GM23248 (cell line): ENCODE results near the gene ZDHHC6. TPM values are rescaled to one million over a fixed set of nuclear protein-coding genes. Genes with fewer than 3 reads are reported as not detected.

Experiments used
- DNase-seq: peaks from one replicate; pipeline ENCODE4 v3.0.0-alpha.2; 2015
- H2AFZ ChIP-seq: fragments of 200-600 bp; sonication (generic); 2 replicates; pipeline ENCODE4 v1.6.1; 2016; ENCODE audit warnings: antibody characterized with exemption
- H3F3A ChIP-seq: fragments of 200-600 bp; sonication (generic); 2 replicates; pipeline ENCODE4 v1.6.1; 2016; ENCODE audit warnings: mild to moderate bottlenecking, antibody characterized with exemption, mixed run types; ENCODE audit not compliant: insufficient read depth
- H3K27ac ChIP-seq: fragments of 200-600 bp; sonication (generic); 2 replicates; pipeline ENCODE4 v1.5.1; 2016; ENCODE audit warnings: mild to moderate bottlenecking
- H3K27me3 ChIP-seq: fragments of 200-600 bp; sonication (generic); replicated peaks from 2 replicates; pipeline ENCODE4 v1.6.1; 2016; ENCODE audit warnings: mild to moderate bottlenecking; ENCODE audit not compliant: insufficient read depth
- H3K36me3 ChIP-seq: fragments of 200-600 bp; sonication (generic); 2 replicates; pipeline ENCODE4 v1.6.1; 2016; ENCODE audit warnings: low read depth, mild to moderate bottlenecking
- H3K4me1 ChIP-seq: fragments of 200-600 bp; sonication (generic); 2 replicates; pipeline ENCODE4 v1.6.1; 2016; ENCODE audit warnings: mild to moderate bottlenecking; ENCODE audit not compliant: insufficient read depth
- H3K4me2 ChIP-seq: fragments of 200-600 bp; sonication (generic); one replicate; pipeline ENCODE4 v1.6.1; 2016; ENCODE audit warnings: mild to moderate bottlenecking; ENCODE audit not compliant: unreplicated experiment
- H3K4me3 ChIP-seq: fragments of 200-600 bp; sonication (generic); 2 replicates; pipeline ENCODE4 v1.5.1; 2016; ENCODE audit warnings: mild to moderate bottlenecking
- H3K79me2 ChIP-seq: fragments of 200-600 bp; sonication (generic); 2 replicates; pipeline ENCODE4 v1.6.1; 2016; ENCODE audit warnings: mild to moderate bottlenecking; ENCODE audit not compliant: insufficient read depth
- H3K9ac ChIP-seq: fragments of 200-600 bp; sonication (generic); 2 replicates; pipeline ENCODE4 v1.6.1; 2016; ENCODE audit warnings: mild to moderate bottlenecking
- H3K9me2 ChIP-seq: fragments of 200-600 bp; sonication (generic); 2 replicates; pipeline ENCODE4 v1.6.1; 2016; ENCODE audit warnings: mixed run types, mild to moderate bottlenecking, moderate library complexity; ENCODE audit not compliant: insufficient read depth
- H3K9me3 ChIP-seq: fragments of 200-600 bp; sonication (generic); one replicate; pipeline ENCODE4 v1.6.1; 2017; ENCODE audit warnings: low read depth
- H4K20me1 ChIP-seq: fragments of 200-600 bp; sonication (generic); 2 replicates; pipeline ENCODE4 v1.6.0; 2016; ENCODE audit not compliant: insufficient read depth
- EZH2 ChIP-seq: fragments of 200-600 bp; sonication (generic); IDR thresholded peaks from 2 replicates; pipeline ENCODE4 v1.6.1; 2018; ENCODE audit warnings: antibody characterized with exemption, mild to moderate bottlenecking; ENCODE audit not compliant: insufficient read depth, poor library complexity, severe bottlenecking
- EZH2phosphoT487 ChIP-seq: fragments of 200-600 bp; sonication (generic); IDR thresholded peaks from 2 replicates; pipeline ENCODE4 v1.6.1; 2018; ENCODE audit warnings: antibody characterized with exemption, moderate library complexity, mild to moderate bottlenecking, low read depth; ENCODE audit not compliant: insufficient read depth
- WGBS, 2 experiments: methylation state at CpG; one replicate each; pipeline ENCODE4 v1.1.6; 2015 to 2017; ENCODE audit warnings: low lambda C conversion rate in 2 of 2, low coverage in 1 of 2; ENCODE audit errors: missing lambda C conversion rate in 2 of 2; 5-methylcytosine and 5-hydroxymethylcytosine counted together
- in situ Hi-C: fragments of 300-500 bp; cut with MboI; formaldehyde crosslinking; loops from 2 replicates; pipeline ENCODE4 v1.15.0; 2020
- polyA plus RNA-seq: library from polyadenylated mRNA; unstranded; fragments of >200 nt; fragmentation: Nextera tagmentation; extraction: Ambion mirVana; gene quantifications from 2 replicates; pipeline ENCODE4 v1.2.1, GENCODE V29; 2016
- total RNA-seq: library from RNA; depleted of rRNA; stranded (reverse); fragments of >200 nt; shearing (Covaris generic); gene quantifications from 2 replicates; pipeline ENCODE4 v1.2.3, GENCODE V29; 2014

The ZDHHC6 gene
- total and polyA plus RNA-seq, 2 experiments from 2014 or later, result 23.6 to 47.1 TPM

DNA sequence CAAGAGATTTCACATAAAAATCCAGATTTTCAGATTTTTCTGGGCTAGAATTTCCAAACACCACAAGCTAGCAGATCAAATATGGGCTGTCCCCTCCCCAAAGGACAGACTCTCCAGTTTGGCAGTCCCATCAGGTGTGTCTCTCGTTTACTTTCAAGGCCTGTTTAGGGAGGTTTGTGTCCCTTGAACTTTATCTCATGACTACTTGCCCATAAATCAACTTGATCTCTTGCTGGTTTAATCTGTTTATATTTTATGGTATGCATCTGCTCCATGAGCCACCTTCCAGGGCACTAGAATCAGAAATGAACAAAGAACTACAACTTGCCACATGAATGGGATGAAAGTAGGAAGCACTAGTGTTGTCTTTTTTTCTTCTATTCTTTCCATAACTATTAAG, 5.2 kb downstream of the ZDHHC6 start:
- Histone ChIP-seq H2AFZ (no peak overlapping the region), H3K9me2 (no peaks in the 10 kb centered on the region), H3K9ac (no peak overlapping the region), H3K9me3 (no peaks in the 10 kb centered on the region), H3K4me1 (peaks cover 7% of the 10 kb centered on the region; the same call in 1 of the 2 replicates), H3F3A (peaks cover 13% of the 10 kb centered on the region; the same call in 1 of the 2 replicates), H4K20me1 (no peaks in the 10 kb centered on the region), H3K79me2 (peaks cover 20% of the 10 kb centered on the region), H3K27me3 (no peaks in the 10 kb centered on the region), H3K4me3 (no peak overlapping the region), H3K36me3 (peaks cover 58% of the 10 kb centered on the region), H3K4me2 (no peak overlapping the region), H3K27ac (no peak overlapping the region)
- DNase-seq, result no peak
- 91 to 100% methylated on average over 1 of the region's 1 CpG for WGBS, 2 experiments
- TF ChIP-seq EZH2, result no peak
- TF ChIP-seq EZH2phosphoT487, result no peak
- in situ Hi-C loops, result loop anchor here (25.0 kb wide), 1 partner anchor 279 kb away; no protein-coding TSS in a partner anchor

DNA sequence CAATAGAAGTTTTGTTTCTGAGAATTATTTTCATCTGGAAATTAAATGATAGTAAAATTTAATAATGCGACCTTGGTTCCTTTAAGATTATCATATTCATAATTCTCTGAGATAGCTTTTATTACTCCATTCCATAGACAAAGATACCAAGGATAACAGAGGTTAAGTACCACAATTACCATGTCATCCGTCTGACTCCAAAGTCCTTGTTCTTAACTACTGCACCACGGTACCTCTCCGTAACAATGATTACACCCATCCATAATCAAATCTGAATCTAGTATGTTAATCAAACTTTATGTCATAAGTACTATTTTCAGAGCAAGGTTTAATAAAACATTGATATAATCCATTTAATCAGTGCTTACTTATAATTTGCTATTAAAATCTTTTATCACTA, 8.4 kb downstream of the ZDHHC6 start:
- Histone ChIP-seq H2AFZ (no peak overlapping the region), H3K27ac (no peak overlapping the region), H3K4me3 (no peak overlapping the region), H3K4me2 (no peak overlapping the region), H3K79me2 (no peaks in the 10 kb centered on the region), H3K36me3 (peaks cover 62% of the 10 kb centered on the region), H3K9me3 (no peaks in the 10 kb centered on the region), H3F3A (peaks cover 21% of the 10 kb centered on the region; the same call in 1 of the 2 replicates), H4K20me1 (no peaks in the 10 kb centered on the region), H3K27me3 (no peaks in the 10 kb centered on the region), H3K4me1 (no peaks in the 10 kb centered on the region), H3K9me2 (no peaks in the 10 kb centered on the region), H3K9ac (no peak overlapping the region)
- TF ChIP-seq EZH2phosphoT487, result no peak
- TF ChIP-seq EZH2, result no peak
- DNase-seq, result no peak
- in situ Hi-C loops, result loop anchor here (25.0 kb wide), 1 partner anchor 276 kb away; no protein-coding TSS in a partner anchor
- 89 to 91% methylated on average over 4 of the region's 4 CpGs for WGBS, 2 experiments

DNA sequence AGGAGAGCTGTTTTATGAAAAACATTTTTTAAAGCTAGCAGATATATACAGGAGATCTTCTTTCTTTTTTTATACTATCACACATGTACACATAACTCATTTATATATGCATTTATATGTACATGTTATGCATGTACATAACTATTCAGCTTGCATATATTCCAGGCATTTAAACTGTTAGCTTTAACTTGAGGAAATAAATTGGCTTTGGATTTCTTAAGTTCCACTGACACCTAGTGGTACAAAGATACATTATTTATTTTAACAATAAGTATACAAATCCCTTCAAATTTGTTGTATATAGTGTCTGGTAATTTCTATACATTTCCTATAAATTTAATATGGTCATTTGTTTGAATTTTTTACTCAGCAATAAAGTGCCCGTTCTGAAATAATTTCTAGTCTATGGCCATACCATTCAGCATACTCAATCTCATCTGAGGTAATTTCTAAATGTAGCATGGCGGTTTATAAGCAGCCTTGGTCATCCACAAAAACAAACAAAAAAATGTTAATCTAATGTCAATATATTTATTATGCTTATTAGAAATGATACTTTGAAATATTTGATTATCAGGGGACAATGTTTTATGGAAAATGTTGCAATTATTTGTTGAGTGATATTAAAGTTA, 11.6 kb downstream of the ZDHHC6 start:
- H3K4me2 ChIP-seq, result no peak overlapping the region
- no peak for TF ChIP-seq EZH2
- TF ChIP-seq EZH2phosphoT487, result no peak
- peak; percentile 68 for DNase-seq
- H3K4me1 ChIP-seq, result no peaks in the 10 kb centered on the region
- in situ Hi-C loops, result loop anchor here (25.0 kb wide), 1 partner anchor 273 kb away; no protein-coding TSS in a partner anchor
- no peak overlapping the region for H3K9ac ChIP-seq
- 74 to 79% methylated on average over 2 of the region's 2 CpGs for WGBS, 2 experiments
- no peaks in the 10 kb centered on the region for H3K9me3 ChIP-seq
- H3K27ac ChIP-seq, result no peak overlapping the region
- no peak overlapping the region for H3K4me3 ChIP-seq
- no peaks in the 10 kb centered on the region for H3K79me2 ChIP-seq
- H3K36me3 ChIP-seq, result peaks cover 74% of the 10 kb centered on the region
- peaks cover 21% of the 10 kb centered on the region; the same call in 1 of the 2 replicates for H3F3A ChIP-seq
- H4K20me1 ChIP-seq, result no peaks in the 10 kb centered on the region
- H3K9me2 ChIP-seq, result no peaks in the 10 kb centered on the region
- H2AFZ ChIP-seq, result no peak overlapping the region
- no peaks in the 10 kb centered on the region for H3K27me3 ChIP-seq

- no peaks in the 10 kb centered on the region for H3K79me2 ChIP-seq
- no peaks in the 10 kb centered on the region for H3K4me1 ChIP-seq
- peaks cover 63% of the 10 kb centered on the region for H3K36me3 ChIP-seq
- in situ Hi-C loops, result loop anchor here (25.0 kb wide), 1 partner anchor 271 kb away; no protein-coding TSS in a partner anchor
- no peak overlapping the region for H3K9ac ChIP-seq
- no peaks in the 10 kb centered on the region for H3K27me3 ChIP-seq
- no peak overlapping the region for H3K4me3 ChIP-seq
- no peak overlapping the region for H3K4me2 ChIP-seq
- no peaks in the 10 kb centered on the region for H3K9me2 ChIP-seq
- H2AFZ ChIP-seq, result no peak overlapping the region
- H4K20me1 ChIP-seq, result no peaks in the 10 kb centered on the region
- H3F3A ChIP-seq, result peaks cover 13% of the 10 kb centered on the region; the same call in 1 of the 2 replicates
- WGBS, 2 experiments, result 96 to 100% methylated on average over 2 of the region's 2 CpGs
- H3K27ac ChIP-seq, result no peak overlapping the region
- TF ChIP-seq EZH2phosphoT487 (no peak), EZH2 (no peak)
- no peak for DNase-seq
- no peaks in the 10 kb centered on the region for H3K9me3 ChIP-seq
These were observed 13.6 kb downstream of the ZDHHC6 start for GRCh38 chr10:112433136-112433535.
